Stimulated activated CD8-positive, alpha-beta memory T cell treated with anti-CD3 and anti-CD28 coated beads, Interleukin-12 subunit alpha, Interleukin-12 subunit beta, amount 100 ng/mL, for 24 hours (primary cell): ENCODE results near the gene MAPK10.
A peak's percentile ranks its signal among the peaks of the same experiment; 100 is the strongest.

Experiments
- DNase-seq: peaks from one replicate; pipeline ENCODE4 v3.0.0-alpha.2; 2020; ENCODE audit errors: extremely low read depth

MAPK10 gene

DNA sequence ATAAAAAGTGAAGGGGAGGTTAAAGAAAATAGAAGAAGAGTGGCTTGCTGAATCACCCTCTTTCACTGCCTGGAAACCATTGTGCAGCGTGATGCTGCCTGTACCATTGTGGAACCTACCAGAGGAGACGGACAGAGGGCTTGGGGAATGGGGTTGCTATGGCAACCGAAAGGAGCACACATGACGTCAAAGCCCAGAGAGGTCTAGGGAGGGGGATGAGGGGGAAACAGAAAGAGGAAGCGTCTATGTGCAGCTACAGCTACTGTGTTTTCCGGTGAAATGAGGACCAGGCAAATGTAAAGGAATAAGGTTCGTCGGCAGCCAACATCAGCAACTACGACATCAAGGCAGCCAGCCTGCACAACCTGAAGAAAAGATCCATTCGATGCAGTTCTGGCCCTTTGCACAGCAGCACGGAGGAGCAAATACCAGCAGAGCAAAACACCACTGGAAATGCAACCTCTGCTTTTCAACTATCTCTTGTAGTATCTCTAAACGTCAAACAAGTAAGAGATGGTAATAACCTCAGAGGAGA lies at the start of gene MAPK10:
MAPK10 (minus strand) TSS at position 110 of the 535 bp plus-strand sequence.
- peak; percentile 3 for DNase-seq

DNA sequence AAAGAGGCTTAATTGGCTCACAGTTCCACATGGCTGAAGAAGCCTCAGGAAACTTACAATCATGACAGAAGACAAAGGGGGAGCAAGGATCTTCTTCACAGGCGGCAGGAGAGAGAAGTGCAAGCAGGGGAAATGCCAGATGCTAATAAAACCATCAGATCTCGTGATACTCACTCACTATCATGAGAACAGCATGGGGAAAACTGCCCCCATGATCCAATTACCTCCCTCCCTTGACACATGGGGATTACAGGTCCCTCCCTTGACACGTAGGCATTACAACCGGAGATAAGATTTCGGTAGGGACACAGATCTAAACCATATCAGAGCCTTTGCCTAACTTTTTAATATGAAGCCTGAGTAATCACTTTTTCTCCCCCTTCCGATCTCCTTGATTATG lies 43.7 kb upstream of the MAPK10 start:
- no peak for DNase-seq

DNA sequence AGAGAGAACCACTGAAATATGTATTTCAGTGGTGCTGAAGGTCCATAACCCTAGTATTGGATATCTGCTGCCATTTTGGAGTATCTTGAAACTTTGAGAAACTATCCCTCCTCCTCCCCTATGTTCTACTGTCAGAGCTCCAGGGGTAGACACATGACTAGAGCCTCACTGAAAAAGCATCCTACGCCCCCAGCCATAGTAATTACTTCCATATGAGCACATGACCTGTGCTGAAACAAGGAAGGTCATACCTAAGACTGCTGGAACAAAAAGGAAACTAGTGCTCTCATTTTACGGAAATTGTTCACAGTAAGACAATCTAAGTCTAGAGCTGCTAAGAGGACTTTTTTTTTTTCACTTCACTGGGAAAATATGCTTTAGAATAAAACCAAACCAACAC lies 42.0 kb upstream of the MAPK10 start:
- no peak for DNase-seq

DNA sequence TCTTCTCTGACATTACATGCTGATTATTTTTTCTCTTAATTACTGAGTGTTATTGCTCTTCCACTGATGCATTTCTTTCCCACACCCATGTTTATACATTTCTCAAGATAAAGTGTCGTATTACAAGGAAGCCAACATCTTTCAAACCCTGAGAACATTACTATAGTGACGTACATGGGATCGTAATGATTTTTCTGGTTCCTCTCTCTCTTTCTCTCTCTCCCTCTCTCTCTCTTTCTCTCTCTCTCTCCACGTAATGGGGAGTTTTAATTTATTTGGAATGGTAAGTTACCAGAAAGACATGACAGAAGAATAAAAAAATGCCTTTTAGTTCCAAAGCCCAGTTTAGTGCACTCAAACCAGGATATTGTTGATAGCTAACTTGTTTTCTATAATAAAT lies 40.4 kb upstream of the MAPK10 start:
- no peak for DNase-seq

DNA sequence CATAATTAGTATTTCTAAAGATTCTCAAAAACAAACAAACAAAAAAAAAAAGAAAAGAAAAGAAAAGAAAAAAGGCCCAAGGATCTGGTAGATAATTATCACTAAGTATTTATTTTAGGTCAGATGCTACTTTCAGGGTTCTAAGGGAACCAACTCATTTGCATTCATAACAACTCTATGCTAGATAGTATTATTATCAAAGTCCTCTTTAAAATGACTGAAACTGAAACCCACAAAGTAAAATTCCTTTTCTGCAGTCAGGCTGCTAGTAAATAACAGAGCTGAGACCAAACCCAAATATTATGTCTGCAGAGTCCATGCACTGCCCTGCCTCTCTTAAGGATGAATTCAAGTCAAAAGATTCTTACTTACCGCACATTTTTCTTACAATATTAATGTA lies 38.3 kb upstream of the MAPK10 start:
- DNase-seq, result no peak

DNA sequence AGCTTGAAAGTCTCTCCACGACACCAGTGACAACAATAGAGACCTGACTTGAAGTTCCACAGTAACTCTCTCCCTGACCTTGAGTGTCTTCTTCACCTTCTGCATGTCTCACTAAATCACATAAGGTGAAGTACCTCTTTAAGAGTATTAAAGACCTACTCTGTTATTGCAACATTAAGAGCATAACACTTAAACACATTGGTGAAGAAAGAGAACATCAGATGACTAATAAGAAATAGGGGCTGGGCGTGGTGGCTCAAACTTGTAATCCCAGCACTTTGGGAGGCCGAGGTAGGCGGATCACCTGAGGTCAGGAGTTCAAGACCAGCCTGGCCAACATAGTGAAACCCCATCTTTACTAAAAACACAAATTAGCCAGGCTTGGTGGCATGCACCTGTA lies 33.9 kb upstream of the MAPK10 start:
- no peak for DNase-seq

DNA sequence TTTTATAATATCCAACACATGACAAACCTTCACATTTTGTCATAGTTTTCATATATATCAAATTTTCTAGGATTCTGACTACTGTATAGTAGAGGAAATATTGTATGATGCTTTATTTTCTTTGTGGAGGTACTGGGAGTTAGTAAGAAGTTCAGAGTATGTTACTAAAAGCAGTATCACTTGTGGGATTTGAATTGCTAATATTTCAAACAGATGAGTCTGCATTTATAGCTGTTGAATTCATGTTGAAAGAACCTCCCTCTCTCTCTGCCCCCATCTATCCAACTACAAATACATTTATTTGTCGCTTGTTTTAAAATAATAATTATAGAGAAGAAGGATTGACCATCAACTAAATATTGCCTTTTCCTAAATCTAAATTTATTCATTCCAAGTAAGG lies 29.8 kb upstream of the MAPK10 start:
- DNase-seq, result no peak

DNA sequence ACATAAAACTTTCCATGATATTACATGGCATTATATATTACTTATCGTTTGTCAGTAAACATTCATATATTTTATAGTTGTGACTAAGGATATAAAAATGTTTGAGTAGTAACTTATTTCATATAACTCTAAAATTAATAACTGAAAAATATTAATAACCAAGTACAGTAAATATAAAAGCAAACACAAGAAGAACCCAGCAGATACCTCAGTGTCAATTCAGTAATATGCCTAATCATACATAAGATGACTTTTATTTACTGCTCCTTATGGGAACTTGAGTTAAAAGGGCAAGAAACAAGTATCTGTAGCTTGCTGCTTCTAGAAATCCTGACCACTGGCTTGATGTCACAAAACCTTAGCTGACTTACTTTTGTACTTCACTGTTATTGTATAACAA lies 28.4 kb upstream of the MAPK10 start:
- no peak for DNase-seq

DNA sequence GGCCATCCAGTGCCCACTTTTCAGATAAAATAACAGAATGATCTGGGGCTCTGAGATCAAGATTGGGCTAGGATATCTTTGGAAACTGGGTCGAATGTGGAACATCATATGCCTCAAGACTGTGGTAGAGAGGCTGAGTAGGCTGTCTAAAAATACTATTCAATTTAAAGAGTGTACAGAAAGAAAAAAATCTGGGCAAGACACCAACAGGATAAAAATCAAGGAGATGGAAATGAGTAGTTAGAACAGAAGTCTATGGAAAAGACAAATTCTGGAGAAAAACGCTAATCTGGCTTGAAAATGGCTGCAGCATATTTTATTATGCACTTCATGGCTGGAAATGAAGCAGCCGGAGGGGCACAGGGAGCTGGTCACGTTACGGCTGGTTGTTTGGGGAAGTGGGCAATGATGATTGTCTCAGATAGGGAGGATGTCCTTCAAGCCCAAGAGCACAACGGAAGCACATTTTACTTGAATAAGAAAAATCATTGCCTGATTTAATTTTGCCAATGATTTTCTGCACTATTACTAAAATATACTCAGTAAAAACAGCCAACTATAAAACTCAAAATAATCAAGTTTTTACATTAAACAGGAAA lies 27.1 kb upstream of the MAPK10 start:
- no peak for DNase-seq

DNA sequence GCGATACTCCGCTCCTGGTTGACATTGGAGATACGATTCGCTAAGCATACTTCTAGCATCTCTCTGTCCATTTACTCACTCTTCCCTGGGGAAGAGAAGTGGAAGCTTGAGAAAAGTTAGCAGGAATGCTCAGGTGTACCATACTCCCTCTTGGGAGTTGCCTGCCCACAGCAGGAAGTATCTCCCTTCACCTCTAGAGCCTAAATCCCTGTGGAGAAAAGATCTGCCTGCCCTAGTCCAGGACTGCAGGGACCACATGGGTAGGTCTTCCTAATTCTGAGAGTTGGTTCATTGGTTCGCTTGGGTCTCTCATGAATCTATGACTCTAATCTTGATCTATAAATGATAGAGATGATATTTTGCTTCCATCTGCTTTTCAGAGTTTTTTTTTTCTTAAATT lies 26.3 kb upstream of the MAPK10 start:
- DNase-seq, result no peak

DNA sequence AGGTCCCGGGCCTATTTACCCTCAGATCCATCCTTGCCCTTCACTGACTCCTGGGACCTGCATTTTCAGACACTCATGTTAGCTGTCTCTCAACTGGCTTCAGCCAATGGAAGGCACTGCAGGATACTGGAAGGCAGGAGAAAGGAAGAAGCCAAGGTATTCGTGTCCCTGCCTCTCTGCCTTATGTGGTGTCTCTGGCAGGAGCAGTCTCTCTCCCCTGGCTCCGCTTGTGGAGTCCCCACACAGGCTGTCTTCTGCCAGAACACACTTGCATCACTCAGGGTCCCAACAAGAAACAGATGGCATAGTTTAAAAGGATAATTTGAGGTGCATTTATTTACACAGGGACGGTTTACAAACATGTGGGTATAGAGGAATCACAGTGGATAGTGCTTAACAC lies 21.6 kb upstream of the MAPK10 start:
- no peak for DNase-seq

DNA sequence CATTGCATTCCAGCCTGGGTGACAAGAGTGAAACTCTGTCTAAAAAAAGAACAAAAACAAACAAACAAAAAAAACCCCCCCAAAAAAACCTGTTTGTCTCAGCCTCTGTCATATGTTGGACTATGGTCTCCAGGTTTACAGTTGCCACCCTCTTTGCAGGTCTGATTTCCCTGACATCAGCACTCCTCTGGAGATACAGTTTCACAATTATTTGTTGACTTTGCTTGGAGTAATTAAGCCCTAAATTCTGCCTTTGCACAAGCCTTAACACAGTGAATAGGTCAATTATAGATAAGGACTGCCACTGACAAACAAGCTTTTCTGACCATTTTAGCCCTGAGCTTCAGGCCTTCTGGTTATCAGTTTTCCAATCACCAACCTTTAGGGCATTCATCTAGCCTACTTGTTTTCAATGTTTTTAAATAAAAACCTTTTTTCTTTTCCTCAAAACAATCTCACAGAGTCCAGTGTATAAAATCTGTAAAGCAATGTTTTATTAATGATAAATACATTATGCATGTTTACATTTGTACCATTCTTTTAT lies 20.4 kb upstream of the MAPK10 start:
- DNase-seq, result no peak

DNA sequence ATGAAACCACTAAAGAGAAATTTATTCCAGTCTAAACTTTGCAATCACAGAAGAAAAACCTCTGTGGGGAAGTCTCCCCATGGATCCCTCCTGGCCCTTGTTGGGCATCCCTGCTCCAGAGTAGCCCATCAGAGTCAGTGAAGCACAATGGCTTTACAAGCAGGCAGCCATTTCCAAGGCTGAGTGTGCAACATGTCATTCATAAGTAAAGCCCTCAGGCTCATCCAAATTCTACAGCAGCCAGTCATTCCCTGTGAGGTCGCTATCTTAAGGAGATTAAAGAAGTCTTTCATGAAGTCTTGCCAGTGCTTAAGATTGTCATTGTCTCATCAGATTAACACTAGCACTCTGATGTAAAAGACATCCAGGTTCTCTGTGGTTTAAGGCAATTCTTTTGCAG lies 17.0 kb upstream of the MAPK10 start:
- no peak for DNase-seq

DNA sequence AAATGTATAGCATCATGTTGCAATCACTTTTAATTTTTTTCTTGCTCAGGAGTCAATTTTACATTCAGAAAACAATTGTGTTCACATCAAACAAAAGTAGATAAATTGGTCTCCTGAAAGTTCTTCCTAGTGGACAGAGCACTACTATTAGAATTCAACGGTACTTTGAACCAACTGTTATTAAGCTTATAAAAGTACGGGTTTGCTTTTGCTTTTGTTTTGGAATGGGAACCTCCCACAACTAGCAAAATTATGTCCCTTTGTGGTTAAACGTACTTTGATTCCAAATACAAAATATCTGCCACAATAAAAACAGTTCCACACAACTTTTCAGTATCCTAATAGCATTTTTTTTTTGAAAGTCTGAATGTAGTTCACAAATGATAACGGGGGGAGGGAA lies 8.6 kb upstream of the MAPK10 start:
- DNase-seq, result no peak

DNA sequence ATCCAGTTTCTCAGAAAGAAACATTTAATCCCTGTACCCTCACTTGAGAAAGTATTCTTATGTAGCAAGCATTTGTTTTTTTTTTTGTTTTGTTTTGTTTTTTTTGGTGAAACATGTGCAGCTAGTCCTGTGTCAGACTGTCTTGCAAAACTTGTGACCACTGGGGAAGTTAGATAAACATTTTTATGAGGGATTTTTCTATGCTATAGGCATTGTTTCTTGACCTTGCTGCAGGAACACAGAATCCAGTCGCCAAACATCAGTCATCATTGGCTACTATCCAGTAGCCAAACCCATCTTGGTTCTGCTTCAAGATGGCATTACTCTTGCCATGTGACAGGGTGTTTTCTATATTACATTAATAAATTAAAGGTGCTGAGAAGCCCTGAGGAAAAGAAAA lies 7.7 kb upstream of the MAPK10 start:
- no peak for DNase-seq

DNA sequence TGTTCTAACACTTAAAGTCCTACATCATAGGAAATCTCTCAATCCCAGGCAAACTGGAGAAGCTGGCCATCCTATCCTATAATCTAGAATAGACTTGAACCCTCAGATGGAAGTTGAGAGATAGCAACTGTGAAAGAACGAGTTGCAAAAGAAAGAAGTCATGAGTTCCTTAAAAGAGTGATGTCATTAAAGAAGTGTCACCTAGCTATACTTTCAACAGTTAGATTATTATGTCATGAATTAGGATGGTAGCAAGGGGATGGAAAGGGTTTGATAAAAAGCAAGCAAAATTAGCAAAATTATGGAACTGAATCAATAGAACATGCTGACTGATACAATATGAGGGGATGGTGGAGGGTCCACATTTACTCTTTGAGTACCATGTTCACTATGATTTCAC lies 7.1 kb upstream of the MAPK10 start:
- no peak for DNase-seq

DNA sequence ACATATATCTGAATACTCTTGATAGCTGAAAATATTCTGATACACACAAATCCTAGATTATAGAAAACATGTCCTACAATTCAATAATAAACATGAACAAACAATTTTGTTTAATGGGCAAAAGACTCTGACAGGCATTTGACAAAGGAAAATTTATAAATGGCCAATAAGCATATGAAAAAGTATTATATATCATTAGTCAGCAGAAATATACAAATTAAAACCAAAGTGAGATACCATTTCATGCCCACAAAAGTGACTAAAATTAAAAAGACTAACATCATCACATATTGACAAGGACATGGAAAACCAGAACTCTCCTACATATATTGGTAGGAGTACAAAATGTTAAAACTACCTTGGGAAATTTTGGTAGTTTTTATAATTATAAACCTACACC lies 2.7 kb upstream of the MAPK10 start:
- DNase-seq, result no peak

DNA sequence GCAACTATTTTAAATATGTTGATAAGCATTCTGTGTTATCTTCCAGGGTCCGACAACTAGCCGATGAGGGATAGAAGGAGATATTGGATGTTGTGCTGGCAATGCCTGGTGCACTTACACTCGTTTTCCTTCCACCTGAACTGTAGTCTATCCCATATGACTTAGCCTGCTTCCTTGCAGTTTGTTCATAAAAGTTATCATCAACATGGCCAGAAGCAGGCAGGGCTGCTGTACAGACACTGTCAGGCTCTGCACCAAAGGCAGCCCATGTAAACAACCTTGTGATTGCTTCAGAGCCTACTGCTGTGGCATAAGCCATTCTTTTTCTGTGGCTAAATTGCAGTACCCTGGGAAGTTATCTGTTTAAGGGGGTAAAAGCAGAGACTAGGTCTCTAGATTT lies 1.6 kb downstream of the MAPK10 start:
- no peak for DNase-seq

DNA sequence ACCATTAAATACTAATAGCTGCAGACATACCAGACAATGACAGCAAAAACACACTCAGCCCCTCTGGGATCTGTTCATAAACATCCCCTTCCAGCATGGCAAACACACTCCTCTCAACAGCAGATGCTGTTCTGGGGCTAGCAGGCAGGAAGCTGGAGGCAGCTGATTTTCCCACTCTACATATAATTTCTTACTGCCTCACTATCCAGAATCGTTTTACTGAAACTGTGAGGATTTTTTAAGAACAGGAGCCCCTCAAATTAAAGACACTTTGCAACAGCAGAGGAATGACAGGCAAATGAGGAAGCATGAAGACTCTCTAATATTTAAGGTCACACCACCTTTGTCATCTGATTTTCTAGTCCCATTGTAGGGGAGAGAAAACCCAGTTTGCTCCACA lies 2.2 kb downstream of the MAPK10 start:
- no peak for DNase-seq

DNA sequence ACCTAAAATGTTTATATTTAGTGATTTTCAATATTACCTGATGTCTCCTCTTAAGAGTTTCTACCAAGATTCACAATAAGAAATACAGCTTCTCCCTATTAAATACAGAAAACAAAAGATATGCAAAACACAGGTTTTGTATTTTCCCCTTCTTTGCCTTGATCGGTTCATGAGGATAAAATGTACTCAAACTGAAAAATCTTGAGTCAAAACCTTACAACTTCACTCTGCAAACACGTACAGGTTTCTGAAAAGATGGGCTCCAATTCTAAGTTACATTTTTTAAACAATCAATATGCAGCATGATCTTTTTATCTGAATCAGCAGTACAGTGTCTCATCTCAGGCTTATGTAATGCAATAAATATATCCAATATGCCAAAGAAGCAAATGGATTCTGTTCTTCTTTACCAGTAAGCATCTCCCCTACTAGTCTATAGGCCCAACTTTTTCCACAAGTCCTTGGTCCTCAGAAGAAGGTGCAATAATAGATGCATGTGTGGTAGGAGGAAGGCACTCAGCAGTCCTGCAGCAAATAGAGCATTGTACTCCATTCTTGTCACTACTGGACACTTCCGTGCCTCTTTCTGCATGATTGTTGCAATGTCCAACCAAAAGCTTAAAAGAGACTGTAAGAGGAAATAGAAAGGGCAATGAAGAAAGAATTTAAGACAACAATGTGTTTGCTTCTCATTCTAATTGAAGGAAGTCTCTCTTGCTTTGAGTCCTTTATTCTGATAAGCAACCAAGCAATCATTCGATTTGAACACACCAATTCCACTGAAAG lies 3.2 kb downstream of the MAPK10 start:
- DNase-seq, result no peak

DNA sequence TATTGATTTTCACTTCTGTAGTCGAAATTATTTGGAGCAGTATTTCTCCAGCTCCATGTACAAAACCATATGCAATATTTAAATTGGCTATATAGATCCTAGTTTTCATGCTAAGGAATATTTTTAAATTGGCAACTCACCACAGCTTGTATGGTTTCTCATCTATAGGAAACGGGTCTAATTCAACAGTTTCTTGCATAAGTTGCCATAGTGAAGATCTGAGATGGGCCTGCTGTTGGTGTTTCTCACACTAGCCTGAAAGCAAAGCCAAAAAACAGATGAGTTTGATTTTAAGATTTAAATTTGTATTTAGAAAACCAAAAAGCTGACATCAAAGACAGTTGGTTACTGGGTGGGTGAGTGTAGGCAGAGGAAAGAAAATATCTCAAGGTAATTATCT lies 5.5 kb downstream of the MAPK10 start:
- DNase-seq, result no peak

DNA sequence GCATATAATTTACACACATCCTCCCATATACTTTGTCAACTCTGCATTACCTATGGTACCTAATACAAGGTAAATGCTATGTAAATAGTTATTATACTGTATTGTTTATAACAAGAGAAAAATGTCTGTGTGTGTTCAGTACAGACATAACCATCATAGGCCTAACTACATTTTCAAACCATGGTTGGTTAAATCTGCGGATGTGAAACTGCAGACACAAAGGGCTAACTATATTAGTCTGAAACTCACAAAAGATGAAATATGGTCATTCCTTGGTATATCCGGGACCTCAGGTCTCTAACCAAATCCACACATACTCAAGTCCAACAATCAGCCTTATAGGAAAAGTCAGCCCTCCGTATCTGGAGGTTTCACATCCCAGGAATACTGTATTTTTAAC lies 13.5 kb downstream of the MAPK10 start:
- DNase-seq, result no peak

DNA sequence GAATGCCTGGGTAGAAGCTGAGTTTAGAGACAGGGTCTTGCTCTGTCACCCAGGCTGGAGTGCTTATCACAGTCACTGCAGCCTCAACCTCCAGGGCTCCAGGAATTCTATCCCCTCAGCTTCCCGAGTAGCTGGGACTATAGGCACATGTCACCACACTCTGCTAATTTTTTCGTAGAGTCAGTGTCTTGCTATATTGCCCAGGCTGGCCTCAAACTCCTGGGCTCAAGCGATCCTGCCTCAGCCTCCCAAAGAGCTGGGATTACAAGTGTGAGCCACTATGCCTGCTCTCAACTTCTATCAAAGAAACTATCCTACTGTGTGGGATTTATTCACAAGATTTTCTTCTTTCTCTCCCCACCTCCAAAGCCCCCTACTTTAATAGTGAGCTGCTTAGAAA lies 15.7 kb downstream of the MAPK10 start:
- DNase-seq, result no peak
